Measurements from ENCODE around the gene KRT83.
A peak's percentile ranks its signal among the peaks of the same experiment; 100 is the strongest.

DNA sequence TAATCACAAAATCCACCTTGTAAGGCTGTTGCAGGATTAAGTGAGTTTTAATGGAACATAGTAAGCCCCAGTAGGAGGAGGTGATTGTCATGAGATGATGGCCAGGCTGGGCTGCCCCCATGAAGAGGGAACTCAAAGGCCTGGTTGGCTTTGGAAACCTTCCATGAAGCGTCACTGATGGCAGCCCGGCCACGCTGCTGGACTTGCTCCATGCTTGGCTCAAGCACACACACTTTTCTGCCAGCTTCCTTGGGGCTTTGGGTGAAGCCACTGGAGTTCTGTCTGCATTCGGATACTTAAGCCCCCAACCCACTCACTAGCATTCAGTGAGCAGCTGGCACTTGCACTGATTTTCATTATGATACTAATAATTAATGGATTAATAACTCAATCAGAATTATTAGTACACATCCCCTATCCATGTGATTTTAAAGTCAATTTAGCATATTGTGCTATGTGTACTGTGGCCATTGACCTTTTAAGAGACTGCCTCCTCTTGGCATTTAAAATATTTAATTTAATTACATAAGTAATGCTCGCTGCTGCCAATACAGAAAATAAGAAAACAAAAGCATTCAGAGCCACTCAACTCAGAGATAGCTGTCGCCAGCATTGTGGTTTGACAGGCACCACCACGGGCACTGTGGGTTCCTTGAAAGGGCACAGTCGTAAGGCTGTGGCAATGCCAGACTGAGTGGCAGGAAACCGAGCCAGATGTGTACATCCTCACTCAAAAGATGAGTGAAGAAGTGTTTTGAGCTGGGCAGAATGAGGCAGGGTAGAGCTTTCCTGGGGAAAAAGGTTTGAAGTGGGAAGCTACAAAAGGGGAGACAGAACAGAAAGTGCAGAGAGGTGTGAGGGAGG lies 30.2 kb upstream of the KRT83 start:
- peak in 1 of 2 donors; percentile 29 for TF ChIP-seq POLR2A (IDR thresholded peaks at IDR 0.05)
- TF ChIP-seq CTCF (IDR thresholded peaks at IDR 0.05), result no peak

Measured in thyroid gland (tissue), 4 donors.